Brain microvascular endothelial cell (primary cell): ENCODE measurements around the gene GDF2.

Experiments
- DNase-seq: peaks from one replicate; pipeline ENCODE4 v3.0.0-alpha.2; 2020
- H3K27ac ChIP-seq: fragments of 250-450 bp; sonication (Bioruptor Pico); 2 replicates; pipeline ENCODE4 v1.5.1; 2020; ENCODE audit warnings: mild to moderate bottlenecking, moderate library complexity
- H3K27me3 ChIP-seq: fragments of 250-450 bp; sonication (Bioruptor Pico); replicated peaks from 2 replicates; pipeline ENCODE4 v1.5.1; 2020; ENCODE audit warnings: mild to moderate bottlenecking
- H3K36me3 ChIP-seq: fragments of 250-450 bp; sonication (Bioruptor Pico); replicated peaks from 2 replicates; pipeline ENCODE4 v1.5.1; 2020; ENCODE audit warnings: mild to moderate bottlenecking
- H3K4me3 ChIP-seq: 2 replicates; pipeline ENCODE4 v1.5.1; 2011; ENCODE audit warnings: low read depth, mild to moderate bottlenecking, control low read depth, low read length, moderate library complexity
- CTCF ChIP-seq: IDR thresholded peaks from 2 replicates; pipeline ENCODE4 v1.5.1; 2011; ENCODE audit warnings: low read depth, mild to moderate bottlenecking, moderate library complexity, low read length, control low read depth, inconsistent platforms; ENCODE audit errors: missing control alignments
- in situ Hi-C: cut with HindIII; loops from 2 replicates; pipeline ENCODE4 v1.10.0; 2017; ENCODE audit warnings: low sequenced_read_pairs, low pct_ligation_motif_present

The GDF2 gene

GRCh38 chr10:47344996-47345870 lies 23.0 kb downstream of the GDF2 start:
- TF ChIP-seq CTCF = no peak
- no peak overlapping the region for H3K27ac ChIP-seq
- no peak for DNase-seq
- H3K27me3 ChIP-seq = no peaks in the 10 kb centered on the region
- in situ Hi-C loops = no loop called here
- H3K4me3 ChIP-seq = no peak overlapping the region
- H3K36me3 ChIP-seq = no peaks in the 10 kb centered on the region

GRCh38 chr10:47346581-47347302 lies 24.5 kb downstream of the GDF2 start:
- Histone ChIP-seq H3K27me3 (no peaks in the 10 kb centered on the region), H3K4me3 (no peak overlapping the region), H3K36me3 (no peaks in the 10 kb centered on the region), H3K27ac (no peak overlapping the region)
- no peak for DNase-seq
- in situ Hi-C loops = no loop called here
- TF ChIP-seq CTCF = no peak

GRCh38 chr10:47347303-47347675 lies 25.0 kb downstream of the GDF2 start:
- Histone ChIP-seq H3K27ac (no peak overlapping the region), H3K27me3 (no peaks in the 10 kb centered on the region), H3K36me3 (no peaks in the 10 kb centered on the region), H3K4me3 (no peak overlapping the region)
- in situ Hi-C loops = no loop called here
- no peak for TF ChIP-seq CTCF
- DNase-seq = no peak

- no peak within 1 kb of the TSS for H3K27ac ChIP-seq
- no peak within 1 kb of the TSS for H3K4me3 ChIP-seq
- in situ Hi-C loops = no loop called here
- DNase-seq = no peak
- no peak for TF ChIP-seq CTCF
- H3K36me3 ChIP-seq = no peaks in the 10 kb centered on the region
- H3K27me3 ChIP-seq = no peaks in the 10 kb centered on the region
Observed at GRCh38 chr10:47348138-47348651, 25.9 kb downstream of the GDF2 start, which contains the start of gene RBP3. Gene RBP3 (plus strand): TSS chr10:47348363. CDS start chr10:47348485, 122 bp downstream.

- no peak for DNase-seq
- in situ Hi-C loops = no loop called here
- no peak for TF ChIP-seq CTCF
- no peaks in the 10 kb centered on the region for H3K36me3 ChIP-seq
- no peak overlapping the region for H3K27ac ChIP-seq
- no peaks in the 10 kb centered on the region for H3K27me3 ChIP-seq
- no peak overlapping the region for H3K4me3 ChIP-seq
Observed at GRCh38 chr10:47348661-47349470, 26.6 kb downstream of the GDF2 start.
